GM21576 (cell line): ENCODE data around the gene GALNT14.

Experiments used
- ATAC-seq: cut with Tn5 transposase; IDR thresholded peaks from one replicate; pipeline ENCODE4 v1.9.1; 2021; ENCODE audit warnings: mild to moderate bottlenecking, moderate library complexity; ENCODE audit not compliant: unreplicated experiment

GALNT14 gene

GRCh38 chr2:31058096-31059035 lies 79.9 kb downstream of the GALNT14 start:
- no peak for ATAC-seq

DNA sequence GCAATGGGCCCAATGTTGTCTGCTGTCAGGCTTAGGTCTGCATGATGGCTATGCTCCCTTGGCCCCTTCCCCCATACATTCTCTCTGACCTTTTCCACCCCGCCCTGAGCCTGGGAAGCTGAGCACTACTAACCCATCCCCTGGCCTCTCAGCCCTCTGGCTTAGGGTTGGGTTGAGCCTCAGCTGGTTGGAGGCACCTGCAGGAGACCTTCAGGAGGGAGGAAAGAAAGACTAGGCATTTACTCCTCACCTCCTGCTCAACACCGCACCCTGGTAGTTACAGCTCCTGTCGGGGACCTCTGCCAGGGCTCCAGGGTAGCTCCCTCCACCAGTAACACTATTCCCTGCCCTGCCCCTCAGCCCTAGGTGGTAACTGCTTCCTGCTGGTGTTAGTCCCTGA lies 80.5 kb downstream of the GALNT14 start:
- no peak for ATAC-seq

- no peak for ATAC-seq
Observed at GRCh38 chr2:31055938-31056337, 82.3 kb downstream of the GALNT14 start.

- no peak for ATAC-seq
Observed at GRCh38 chr2:31054842-31055388, 83.3 kb downstream of the GALNT14 start.

DNA sequence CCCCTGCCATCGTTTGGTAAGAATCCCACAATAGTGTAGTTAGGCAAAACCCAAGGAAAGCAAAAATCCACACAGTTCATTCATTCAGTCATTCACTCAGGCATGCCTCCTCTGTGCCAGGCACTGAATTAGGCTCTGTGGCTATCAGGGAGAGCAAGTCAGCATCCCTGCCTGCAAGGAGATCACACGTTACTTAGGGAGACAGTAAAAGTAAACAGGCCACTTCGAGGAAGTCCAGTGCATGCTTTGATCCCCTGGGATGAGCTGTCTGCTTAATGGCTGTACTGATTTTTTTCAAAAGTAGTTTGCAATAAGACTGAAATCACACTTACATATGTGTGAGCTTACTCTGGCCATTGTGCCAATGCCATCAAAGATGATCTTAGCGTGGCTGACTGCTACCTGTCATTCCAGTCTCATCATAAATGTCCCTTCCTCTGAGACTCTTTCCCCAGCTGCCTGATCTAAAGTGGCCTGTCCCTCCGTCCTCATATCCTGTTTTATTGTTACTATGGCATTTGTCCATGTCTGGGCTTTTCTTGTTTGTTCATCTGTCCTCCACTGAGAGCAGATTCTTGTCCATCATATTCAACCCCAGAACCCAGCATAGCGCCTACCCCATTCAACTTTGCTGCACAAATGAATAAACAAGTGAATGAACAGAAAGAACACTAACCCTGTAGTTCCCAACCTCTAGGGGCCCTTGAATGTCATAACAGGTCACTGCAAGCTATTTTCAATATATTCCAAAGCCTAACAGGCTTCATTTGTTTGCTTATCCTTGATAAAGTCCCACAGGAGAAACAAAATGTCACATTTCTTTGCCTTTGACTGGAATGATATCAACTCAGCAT lies 84.1 kb downstream of the GALNT14 start:
- ATAC-seq = no peak

GRCh38 chr2:31052284-31052683 lies 86.0 kb downstream of the GALNT14 start:
- ATAC-seq = no peak

- no peak for ATAC-seq
Observed at GRCh38 chr2:31051258-31052140, 86.7 kb downstream of the GALNT14 start.

DNA sequence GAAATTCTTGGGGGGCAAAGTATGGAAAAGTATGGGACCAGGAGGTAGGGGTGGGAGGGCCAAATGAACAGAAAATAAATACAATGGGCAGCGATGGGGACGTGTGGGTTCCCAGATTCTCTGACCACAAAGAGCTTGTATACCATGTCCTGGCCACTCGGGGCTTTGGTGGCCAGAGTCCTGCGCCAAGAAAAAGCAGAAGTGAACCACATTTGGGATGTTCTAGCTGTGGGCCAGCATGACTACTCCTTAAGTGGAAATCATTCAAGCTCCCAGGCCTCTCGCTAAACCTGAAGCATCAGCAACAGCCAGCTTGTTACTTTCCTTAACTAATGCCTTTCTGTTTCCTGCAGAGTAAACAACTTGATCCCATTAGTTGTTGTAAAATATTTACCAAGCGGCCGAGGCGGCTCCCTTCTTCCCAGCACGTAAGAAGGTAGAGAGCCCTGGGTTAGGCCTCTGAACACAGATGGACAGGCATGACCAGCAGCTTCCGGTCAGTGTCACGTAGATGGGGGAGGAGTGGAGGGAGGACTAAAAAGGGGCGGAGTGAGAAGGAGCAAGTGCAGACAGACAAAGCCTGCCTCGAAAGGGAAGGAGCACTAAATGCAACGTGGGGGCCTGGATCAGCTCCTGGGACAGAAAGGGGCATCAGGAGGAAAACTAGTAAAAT lies 88.2 kb downstream of the GALNT14 start:
- ATAC-seq = no peak

DNA sequence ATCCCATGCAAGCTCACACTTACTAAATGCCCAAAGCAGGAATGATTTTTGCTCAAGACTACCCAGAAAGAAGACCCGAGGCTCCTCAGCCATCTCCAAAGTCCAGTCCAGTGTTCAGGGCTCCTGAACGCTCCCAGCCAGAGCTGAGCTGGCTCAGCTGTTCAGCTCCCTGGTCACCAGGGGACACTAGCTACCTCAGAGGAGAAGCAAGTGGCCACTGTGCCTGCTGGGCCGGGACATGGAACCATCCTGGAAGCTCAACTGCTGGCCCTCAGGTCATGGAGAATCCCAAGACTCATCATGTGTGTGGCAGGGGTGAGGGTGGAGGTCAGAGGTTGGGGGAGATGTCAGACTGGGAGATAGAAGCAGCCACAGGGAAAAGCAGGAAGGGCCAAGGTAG lies 89.0 kb downstream of the GALNT14 start:
- no peak for ATAC-seq

DNA sequence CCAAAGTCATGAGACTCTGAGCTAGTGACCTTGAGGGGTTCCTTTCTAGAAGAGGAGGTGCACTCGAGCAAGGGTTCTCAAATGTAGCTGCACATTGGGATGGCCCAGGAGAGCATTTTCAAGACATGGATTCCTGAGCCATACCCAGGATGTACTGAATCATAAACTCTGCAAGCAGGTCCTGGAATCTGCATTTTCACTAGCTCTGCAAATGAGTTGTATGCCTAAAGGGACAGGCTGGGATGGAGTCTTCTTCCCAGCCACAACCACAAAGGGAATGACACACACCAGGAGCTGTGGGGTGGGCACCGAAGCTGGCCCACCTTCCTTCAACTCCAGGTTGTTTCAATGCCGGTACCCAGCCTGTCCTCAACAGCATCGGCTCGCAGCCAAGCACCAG lies 90.6 kb downstream of the GALNT14 start:
- ATAC-seq = no peak

GRCh38 chr2:31038385-31038784 lies 99.9 kb downstream of the GALNT14 start:
- no peak for ATAC-seq

- ATAC-seq = no peak
Observed at GRCh38 chr2:31037058-31037457, 101.2 kb downstream of the GALNT14 start.

DNA sequence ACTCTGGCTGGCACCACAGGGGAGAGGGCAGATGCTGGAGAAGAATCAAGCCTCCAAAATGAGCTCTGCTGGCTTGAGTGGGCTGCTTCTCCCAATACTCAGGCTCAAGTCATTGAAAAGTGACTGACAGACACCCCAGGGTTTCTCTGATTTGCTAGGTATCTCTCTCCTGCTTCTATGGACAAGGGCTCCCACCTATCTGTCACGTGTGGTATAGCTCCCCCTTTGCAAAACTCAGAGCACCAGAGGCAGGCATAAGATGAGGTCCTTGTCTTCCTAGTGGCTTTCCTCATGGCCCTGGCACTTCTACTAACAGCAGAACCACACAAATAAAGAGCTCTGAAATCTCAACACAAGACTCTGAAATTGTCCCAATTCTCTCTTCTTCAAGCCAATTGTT lies 105.2 kb downstream of the GALNT14 start:
- no peak for ATAC-seq

DNA sequence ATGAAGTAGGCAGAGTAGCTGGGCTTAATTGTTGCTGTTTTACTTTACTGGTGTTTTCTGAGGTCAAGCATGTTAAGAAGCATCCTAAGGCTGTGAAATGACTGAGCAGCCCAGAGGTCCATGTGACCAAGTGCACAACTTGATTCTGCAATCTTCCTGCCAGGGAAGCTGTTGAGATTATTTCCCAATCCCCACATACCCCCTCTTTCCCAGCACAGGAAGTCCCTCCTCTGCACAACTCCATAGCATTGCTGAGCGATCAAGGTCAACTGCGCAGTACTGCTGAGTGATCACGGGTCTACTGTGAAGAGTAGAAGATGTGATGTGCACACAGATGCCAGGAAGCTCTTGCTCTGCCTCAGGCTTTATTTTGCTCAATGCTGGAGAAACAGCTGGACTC lies 105.8 kb downstream of the GALNT14 start:
- no peak for ATAC-seq

GRCh38 chr2:31031132-31031706 lies 107.0 kb downstream of the GALNT14 start:
- ATAC-seq = peak; percentile 98

- ATAC-seq = no peak
Observed at GRCh38 chr2:31028417-31028816, 109.8 kb downstream of the GALNT14 start.

GRCh38 chr2:31027549-31027948 lies 110.7 kb downstream of the GALNT14 start:
- ATAC-seq = no peak

DNA sequence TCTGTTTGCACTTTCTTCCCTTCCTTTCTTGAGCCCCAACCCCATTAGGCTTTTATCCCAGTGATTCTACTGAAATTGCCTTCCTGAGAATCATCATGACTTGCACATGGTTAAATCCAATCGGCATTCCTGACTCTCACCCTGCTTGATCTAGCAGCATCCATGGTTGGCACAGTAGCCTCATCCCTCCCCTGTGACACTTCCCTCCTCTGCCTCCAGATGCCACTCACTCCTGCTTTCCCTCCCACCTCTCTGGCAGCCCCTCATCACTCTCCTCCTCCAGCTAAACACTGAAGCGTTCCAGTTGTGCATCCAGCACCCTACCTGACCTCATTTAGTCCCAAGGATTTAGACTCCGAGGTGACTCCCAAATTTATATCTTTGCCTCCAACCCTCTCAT lies 114.7 kb downstream of the GALNT14 start:
- ATAC-seq = no peak

DNA sequence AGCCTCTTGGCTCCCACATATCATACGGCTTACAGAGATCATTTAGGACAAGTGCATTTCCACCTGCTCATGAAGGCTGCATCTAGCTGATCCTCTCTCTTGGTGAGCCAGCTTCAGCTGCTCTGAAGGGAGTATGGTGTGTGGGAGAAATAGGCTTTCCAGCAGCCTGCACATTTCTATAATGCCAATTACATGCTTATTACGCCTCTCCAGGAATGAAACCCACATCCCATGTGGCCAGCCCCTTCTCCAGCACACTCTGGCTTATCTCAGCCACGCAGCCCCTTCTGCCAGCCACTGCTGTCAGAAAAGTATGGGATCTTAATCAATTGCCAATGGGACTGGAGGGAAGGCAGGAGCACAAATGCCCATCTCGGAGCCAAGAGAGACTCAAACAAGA lies 117.5 kb downstream of the GALNT14 start:
- ATAC-seq = no peak

- ATAC-seq = no peak
Observed at GRCh38 chr2:31018280-31018679, 120.0 kb downstream of the GALNT14 start.
